GM21367 (cell line): ENCODE measurements around the gene RRP1.

Experiments
- ATAC-seq: cut with Tn5 transposase; IDR thresholded peaks from one replicate; pipeline ENCODE4 v1.9.1; 2021; ENCODE audit not compliant: unreplicated experiment

Gene RRP1

GRCh38 chr21:43789276-43790009 is at the start of gene RRP1:
RRP1 (plus strand) TSS chr21:43789577; CDS start chr21:43789630, 53 bp downstream.
- peak; percentile 70 for ATAC-seq

- ATAC-seq: no peak
Measured at GRCh38 chr21:43739621-43740435, 49.5 kb upstream of the RRP1 start.

GRCh38 chr21:43740497-43741156 is 48.8 kb upstream of the RRP1 start:
- ATAC-seq: no peak

- no peak for ATAC-seq
Measured at GRCh38 chr21:43741423-43742096, 47.8 kb upstream of the RRP1 start.

GRCh38 chr21:43743947-43744346 is 45.4 kb upstream of the RRP1 start:
- no peak for ATAC-seq

GRCh38 chr21:43744725-43745124 is 44.7 kb upstream of the RRP1 start:
- no peak for ATAC-seq

- no peak for ATAC-seq
Measured at GRCh38 chr21:43745772-43746517, 43.4 kb upstream of the RRP1 start.

- no peak for ATAC-seq
Measured at GRCh38 chr21:43748622-43749021, 40.8 kb upstream of the RRP1 start.

GRCh38 chr21:43749651-43750262 is 39.6 kb upstream of the RRP1 start:
- ATAC-seq: no peak

GRCh38 chr21:43750339-43751033 is 38.9 kb upstream of the RRP1 start:
- ATAC-seq: no peak

- no peak for ATAC-seq
Measured at GRCh38 chr21:43751955-43752591, 37.3 kb upstream of the RRP1 start.

- no peak for ATAC-seq
Measured at GRCh38 chr21:43752758-43753438, 36.5 kb upstream of the RRP1 start.

GRCh38 chr21:43753439-43753799 is 36.0 kb upstream of the RRP1 start:
- no peak for ATAC-seq

- no peak for ATAC-seq
Measured at GRCh38 chr21:43754948-43755781, 34.2 kb upstream of the RRP1 start.

- ATAC-seq: no peak
Measured at GRCh38 chr21:43755820-43756594, 33.4 kb upstream of the RRP1 start.

GRCh38 chr21:43757601-43758000 is 31.8 kb upstream of the RRP1 start:
- no peak for ATAC-seq

- no peak for ATAC-seq
Measured at GRCh38 chr21:43758111-43758641, 31.2 kb upstream of the RRP1 start.
